Measurements from ENCODE around the gene B3GNT2. TPM values are rescaled to one million over a fixed set of nuclear protein-coding genes. Genes with fewer than 3 reads are reported as not detected.
"Not testable (repeated sequence)": the region's sequence is repeated elsewhere in the genome, so short reads cannot be mapped to it uniquely, and the experiment has no call there.

Gene B3GNT2
- polyA plus RNA-seq, 3 donors = 26.1 to 35.6 (median 26.4) TPM

GRCh38 chr2:62229082-62229605 lies 33.2 kb downstream of the B3GNT2 start:
- DNase-seq = no peak

- no peak for DNase-seq
These were observed 35.6 kb downstream of the B3GNT2 start for GRCh38 chr2:62231541-62231940.

- no peak for DNase-seq
These were observed 39.1 kb downstream of the B3GNT2 start for GRCh38 chr2:62234755-62235655.

GRCh38 chr2:62236499-62236898 lies 40.6 kb downstream of the B3GNT2 start:
- DNase-seq = no peak

- DNase-seq = no peak
These were observed 42.3 kb downstream of the B3GNT2 start for GRCh38 chr2:62238236-62238635.

- no peak for DNase-seq
These were observed 44.6 kb downstream of the B3GNT2 start for GRCh38 chr2:62240546-62240945.

- DNase-seq = no peak
These were observed 48.1 kb downstream of the B3GNT2 start for GRCh38 chr2:62243983-62244382.

- DNase-seq = no peak
These were observed 52.3 kb downstream of the B3GNT2 start for GRCh38 chr2:62248226-62248625.

GRCh38 chr2:62250239-62250638 lies 54.3 kb downstream of the B3GNT2 start:
- no peak for DNase-seq

GRCh38 chr2:62254424-62255266 lies 58.7 kb downstream of the B3GNT2 start:
- no peak for DNase-seq

GRCh38 chr2:62257466-62257865 lies 61.6 kb downstream of the B3GNT2 start:
- DNase-seq = no peak

GRCh38 chr2:62263076-62263715 lies 67.3 kb downstream of the B3GNT2 start:
- no peak for DNase-seq

GRCh38 chr2:62264186-62264585 lies 68.3 kb downstream of the B3GNT2 start:
- DNase-seq = no peak

GRCh38 chr2:62265106-62265505 lies 69.2 kb downstream of the B3GNT2 start:
- no peak for DNase-seq

GRCh38 chr2:62266433-62267038 lies 70.6 kb downstream of the B3GNT2 start:
- DNase-seq = no peak

GRCh38 chr2:62267696-62268095 lies 71.8 kb downstream of the B3GNT2 start:
- no peak for DNase-seq

- DNase-seq = not testable (repeated sequence)
These were observed 72.8 kb downstream of the B3GNT2 start for GRCh38 chr2:62268681-62269188.

GRCh38 chr2:62270728-62271127 lies 74.8 kb downstream of the B3GNT2 start:
- no peak for DNase-seq

Measured in renal pelvis (tissue), 4 donors.